Tibial nerve (tissue), 4 donors: ENCODE data around the gene SRGAP2B. TPM values are rescaled to one million over a fixed set of nuclear protein-coding genes. Genes with fewer than 3 reads are reported as not detected.
"Not testable (repeated sequence)": the region's sequence is repeated elsewhere in the genome, so short reads cannot be mapped to it uniquely, and the experiment has no call there.

Experiments
- DNase-seq, 2 donors: peaks; one replicate each; pipeline ENCODE4 v3.0.0-alpha.2; 2019; ENCODE audit warnings: low spot score in 2 of 2
- H3K27ac ChIP-seq, 4 donors: fragments of 200-600 bp; sonication (generic) in 3 of 4; one replicate each; pipeline ENCODE4 v1.5.1; 2017 to 2019; ENCODE audit warnings: mild to moderate bottlenecking in 1 of 4
- H3K27me3 ChIP-seq, 2 donors: fragments of 200-600 bp; sonication (generic) in 1 of 2; one replicate each; pipeline versions ENCODE4 v1.5.1 to v1.6.0; 2017 to 2019
- H3K36me3 ChIP-seq, 3 donors: fragments of 200-600 bp; sonication (generic); one replicate each; pipeline ENCODE4 v1.5.1; 2018 to 2019
- H3K4me1 ChIP-seq, 4 donors: fragments of 200-600 bp; sonication (generic) in 3 of 4; one replicate each; pipeline ENCODE4 v1.5.1; 2017 to 2019
- H3K4me3 ChIP-seq, 4 donors: fragments of 200-600 bp; sonication (generic) in 3 of 4; one replicate each; pipeline ENCODE4 v1.5.1; 2017 to 2019; ENCODE audit warnings: mild to moderate bottlenecking in 1 of 4, moderate library complexity in 1 of 4
- H3K9me3 ChIP-seq, 4 donors: fragments of 200-600 bp; sonication (generic) in 3 of 4; one replicate each; pipeline ENCODE4 v1.5.1; 2017 to 2019
- WGBS, 2 donors: methylation state at CpG; one replicate each; pipeline ENCODE4 v1.1.5; 2018; 5-methylcytosine and 5-hydroxymethylcytosine counted together
- total RNA-seq, 4 donors: library from RNA; depleted of rRNA; stranded (reverse); fragments of >200 nt; gene quantifications; one replicate each; pipeline ENCODE4 v1.1.0, GENCODE V29; 2016

The SRGAP2B gene
- total RNA-seq, 4 donors from 2014 or later: 41.0 to 57.7 (median 53.0) TPM

- DNase-seq, H3K36me3 ChIP-seq, H3K4me3 ChIP-seq, H3K4me1 ChIP-seq, H3K9me3 ChIP-seq, H3K27ac ChIP-seq, H3K27me3 ChIP-seq: not testable (repeated sequence)
- 65 to 86% methylated on average over 3 to 4 of the region's 6 CpGs for WGBS, 2 donors
These were observed 164.9 kb downstream of the SRGAP2B start for GRCh38 chr1:144930085-144930777.

- H3K4me3 ChIP-seq, H3K4me1 ChIP-seq, H3K27me3 ChIP-seq, DNase-seq, H3K27ac ChIP-seq, H3K36me3 ChIP-seq, H3K9me3 ChIP-seq: not testable (repeated sequence)
- WGBS, 2 donors: 89 to 94% methylated on average over 1 of the region's 1 CpG
These were observed 167.8 kb downstream of the SRGAP2B start for GRCh38 chr1:144927292-144927691.

GRCh38 chr1:144923640-144924039 lies 171.5 kb downstream of the SRGAP2B start:
- H3K27ac ChIP-seq, H3K9me3 ChIP-seq, H3K27me3 ChIP-seq, H3K4me1 ChIP-seq, H3K36me3 ChIP-seq, DNase-seq, H3K4me3 ChIP-seq: not testable (repeated sequence)
- WGBS, 2 donors: no CpG with 5 or more reads among the region's 5 CpGs

- H3K27ac ChIP-seq: peak overlapping the region in 1 of 4 donors; percentile 55
- not testable (repeated sequence) for H3K9me3 ChIP-seq, H3K4me1 ChIP-seq, H3K36me3 ChIP-seq, H3K27me3 ChIP-seq, DNase-seq, H3K4me3 ChIP-seq
- WGBS, 2 donors: 0 to 43% methylated on average over 1 to 4 of the region's 4 CpGs
These were observed 172.3 kb downstream of the SRGAP2B start for GRCh38 chr1:144922785-144923184.

GRCh38 chr1:144919106-144919505 lies 176.0 kb downstream of the SRGAP2B start:
- H3K4me1 ChIP-seq, H3K4me3 ChIP-seq, H3K36me3 ChIP-seq, DNase-seq, H3K9me3 ChIP-seq, H3K27ac ChIP-seq, H3K27me3 ChIP-seq: not testable (repeated sequence)

- H3K36me3 ChIP-seq, H3K4me3 ChIP-seq, H3K27ac ChIP-seq, DNase-seq, H3K27me3 ChIP-seq, H3K4me1 ChIP-seq, H3K9me3 ChIP-seq: not testable (repeated sequence)
- 0 to 8% methylated on average over 1 of the region's 3 CpGs for WGBS, 2 donors
These were observed 177.0 kb downstream of the SRGAP2B start for GRCh38 chr1:144918027-144918603.

GRCh38 chr1:144917154-144918026 lies 177.7 kb downstream of the SRGAP2B start:
- H3K4me3 ChIP-seq, H3K27ac ChIP-seq, H3K9me3 ChIP-seq, H3K4me1 ChIP-seq, H3K36me3 ChIP-seq, H3K27me3 ChIP-seq, DNase-seq: not testable (repeated sequence)
- no CpG with 5 or more reads among the region's 8 CpGs for WGBS, 2 donors

GRCh38 chr1:144913977-144914734 lies 181.0 kb downstream of the SRGAP2B start:
- not testable (repeated sequence) for DNase-seq, H3K27me3 ChIP-seq, H3K4me1 ChIP-seq, H3K9me3 ChIP-seq, H3K27ac ChIP-seq, H3K36me3 ChIP-seq, H3K4me3 ChIP-seq
- WGBS, 2 donors: no CpG with 5 or more reads among the region's 12 CpGs

GRCh38 chr1:144913458-144913857 lies 181.7 kb downstream of the SRGAP2B start:
- WGBS, 2 donors: no CpG with 5 or more reads among the region's 3 CpGs
- not testable (repeated sequence) for H3K27ac ChIP-seq, H3K36me3 ChIP-seq, H3K4me3 ChIP-seq, H3K27me3 ChIP-seq, H3K4me1 ChIP-seq, H3K9me3 ChIP-seq, DNase-seq

GRCh38 chr1:144910729-144911128 lies 184.4 kb downstream of the SRGAP2B start:
- H3K27me3 ChIP-seq, H3K4me1 ChIP-seq, H3K36me3 ChIP-seq, H3K9me3 ChIP-seq, H3K27ac ChIP-seq, H3K4me3 ChIP-seq, DNase-seq: not testable (repeated sequence)
- WGBS, 2 donors: no CpG with 5 or more reads among the region's 5 CpGs

GRCh38 chr1:144900841-144901240 lies 194.3 kb downstream of the SRGAP2B start:
- H3K27me3 ChIP-seq: not testable (repeated sequence)

GRCh38 chr1:144894454-144895201 lies 200.5 kb downstream of the SRGAP2B start:
- WGBS, 2 donors: no CpG with 5 or more reads among the region's 5 CpGs
- not testable (repeated sequence) for H3K4me1 ChIP-seq, H3K9me3 ChIP-seq, H3K36me3 ChIP-seq, H3K27me3 ChIP-seq, H3K27ac ChIP-seq, H3K4me3 ChIP-seq, DNase-seq

More at GRCh38 chr1:144900841-144901240, 194.3 kb downstream of the SRGAP2B start:
- not testable (repeated sequence) for DNase-seq, H3K27ac ChIP-seq, H3K36me3 ChIP-seq, H3K9me3 ChIP-seq, H3K4me1 ChIP-seq, H3K4me3 ChIP-seq
- WGBS, 2 donors: no CpG with 5 or more reads among the region's 6 CpGs
